Endodermal cell (in vitro differentiated cells): ENCODE results near the gene ACSM5. TPM values are rescaled to one million over a fixed set of nuclear protein-coding genes. Genes with fewer than 3 reads are reported as not detected.

Experiments
- DNase-seq: peaks from one replicate; pipeline ENCODE4 v3.0.0-alpha.2; 2017
- H3K27ac ChIP-seq: 2 replicates; pipeline ENCODE4 v1.5.1; 2013; ENCODE audit warnings: mild to moderate bottlenecking, low read depth, low read length, moderate library complexity
- H3K27me3 ChIP-seq: 2 replicates; pipeline ENCODE4 v1.6.1; 2013; ENCODE audit warnings: mild to moderate bottlenecking, low read length, moderate library complexity; ENCODE audit not compliant: insufficient read depth, control insufficient read depth, poor library complexity, severe bottlenecking
- H3K36me3 ChIP-seq: 2 replicates; pipeline ENCODE4 v1.7.0; 2013; ENCODE audit warnings: mild to moderate bottlenecking, low read length, moderate library complexity; ENCODE audit not compliant: control insufficient read depth, insufficient read depth
- H3K4me1 ChIP-seq: one replicate; pipeline ENCODE4 v1.7.0; 2013; ENCODE audit warnings: low read length; ENCODE audit not compliant: control insufficient read depth, insufficient read depth
- H3K4me3 ChIP-seq: 2 replicates; pipeline ENCODE4 v1.5.1; 2013; ENCODE audit warnings: mild to moderate bottlenecking, low read length, moderate library complexity
- H3K9ac ChIP-seq: 2 replicates; pipeline ENCODE4 v1.6.1; 2013; ENCODE audit warnings: mild to moderate bottlenecking, low read length, moderate library complexity; ENCODE audit not compliant: poor library complexity, severe bottlenecking; ENCODE audit errors: extremely low read depth
- H3K9me3 ChIP-seq: 2 replicates; pipeline ENCODE4 v1.6.1; 2013; ENCODE audit warnings: mild to moderate bottlenecking, low read length, moderate library complexity; ENCODE audit not compliant: control insufficient read depth
- H3K27ac Mint-ChIP-seq: 2 replicates; pipeline ENCODE4 v1.8.0; 2020; ENCODE audit warnings: mixed read lengths
- H3K27me3 Mint-ChIP-seq: 2 replicates; pipeline ENCODE4 v1.8.0; 2021; ENCODE audit warnings: mild to moderate bottlenecking, mixed read lengths; ENCODE audit not compliant: insufficient read depth
- H3K36me3 Mint-ChIP-seq: 2 replicates; pipeline ENCODE4 v1.8.0; 2020; ENCODE audit warnings: low read depth, mixed read lengths
- H3K4me1 Mint-ChIP-seq: 2 replicates; pipeline ENCODE4 v1.8.0; 2020; ENCODE audit warnings: mixed read lengths
- H3K4me3 Mint-ChIP-seq: 2 replicates; pipeline ENCODE4 v1.8.0; 2020; ENCODE audit warnings: mild to moderate bottlenecking, moderate library complexity, mixed read lengths
- H3K9me3 Mint-ChIP-seq: 2 replicates; pipeline ENCODE4 v1.8.0; 2020; ENCODE audit warnings: mild to moderate bottlenecking, mixed read lengths
- CTCF ChIP-seq: fragments of 200-600 bp; sonication (generic); conservative IDR thresholded peaks from 2 replicates; pipeline ENCODE4 v1.5.0; 2021; ENCODE audit warnings: antibody characterized with exemption, mild to moderate bottlenecking
- WGBS, 2 experiments: methylation state at CpG; one replicate each; pipeline versions ENCODE4 v1.1.5 to v1.1.7; 2013; ENCODE audit warnings: missing lambda C conversion rate in 2 of 2, mixed read lengths in 1 of 2; ENCODE audit not compliant: insufficient coverage in 1 of 2, insufficient read length in 1 of 2; 5-methylcytosine and 5-hydroxymethylcytosine counted together
- total RNA-seq, 2 donors: library from RNA; stranded (reverse); fragmentation: NEBNext Ultra II Directional in 1 of 2; extraction: Animal tissue kit (Norgen Biotek cat#: 25700) in 1 of 2; gene quantifications; 2 replicates in 1 of 2; 3 replicates in 1 of 2; pipeline ENCODE4 v1.2.1, GENCODE V29; 2021

ACSM5 gene
- total RNA-seq, 2 donors from 2014 or later = not detected

DNA sequence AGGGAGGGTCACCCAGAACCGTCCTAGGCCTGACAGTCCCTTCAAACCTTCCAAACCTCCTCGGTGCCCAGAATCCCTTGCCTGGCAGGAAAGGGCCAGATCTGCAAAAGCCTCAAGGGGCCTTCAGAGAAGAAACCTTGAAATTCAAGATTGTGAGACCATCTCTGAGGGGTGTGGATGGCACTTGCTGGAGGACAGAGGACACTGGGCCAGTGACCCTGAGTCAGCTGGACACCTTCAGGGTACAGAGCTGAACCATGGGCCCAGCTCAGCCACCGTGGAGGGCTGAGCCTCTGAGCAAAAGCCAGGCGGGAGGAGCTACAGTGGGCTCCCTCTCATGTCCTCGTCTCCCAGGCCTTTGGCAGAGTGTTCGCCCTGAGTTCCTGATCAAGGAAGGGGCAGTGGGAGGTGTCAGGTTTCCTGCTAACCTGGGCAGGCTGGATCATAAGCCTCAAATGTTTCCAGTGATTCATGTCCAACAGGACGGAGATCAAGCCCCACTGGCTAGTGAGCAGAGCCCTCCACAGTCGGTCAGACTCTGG is 7.8 kb upstream of the ACSM5 start:
- peak; percentile 44 for DNase-seq
- Histone ChIP-seq H3K4me3 (no peak overlapping the region), H3K27me3 (no peaks in the 10 kb centered on the region), H3K9ac (no peak overlapping the region), H3K36me3 (no peaks in the 10 kb centered on the region), H3K9me3 (no peaks in the 10 kb centered on the region), H3K27ac (no peak overlapping the region), H3K4me1 (no peaks in the 10 kb centered on the region)
- no peaks in the 10 kb centered on the region for H3K27me3 Mint-ChIP-seq
- H3K36me3 Mint-ChIP-seq = no peaks in the 10 kb centered on the region
- TF ChIP-seq CTCF = no peak
- H3K27ac Mint-ChIP-seq = no peak overlapping the region
- no peak overlapping the region for H3K4me3 Mint-ChIP-seq
- H3K9me3 Mint-ChIP-seq = no peaks in the 10 kb centered on the region
- no peaks in the 10 kb centered on the region for H3K4me1 Mint-ChIP-seq
- 87 to 100% methylated on average over 2 to 8 of the region's 8 CpGs for WGBS, 2 experiments

DNA sequence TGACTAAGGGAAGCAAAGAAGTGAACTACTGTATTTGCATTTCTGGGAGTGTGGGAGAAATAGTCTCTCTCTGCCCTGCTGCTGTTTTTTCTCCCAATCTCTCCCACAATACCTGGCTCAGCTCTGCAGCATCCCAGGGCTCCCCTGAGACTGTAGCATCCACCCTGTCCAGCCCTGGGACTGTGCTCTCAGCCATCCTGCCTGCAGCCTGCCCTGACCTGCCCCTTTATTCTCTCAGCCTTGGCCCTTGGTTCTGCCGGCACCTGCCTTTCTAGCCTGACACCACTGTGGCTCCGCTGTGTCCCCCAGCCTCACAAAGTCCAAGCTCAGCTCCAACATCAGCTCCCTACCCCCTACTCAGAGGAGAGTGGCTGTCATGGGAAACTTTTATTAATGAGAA is 6.7 kb upstream of the ACSM5 start:
- H3K9me3 ChIP-seq = no peaks in the 10 kb centered on the region
- no peak overlapping the region for H3K27ac ChIP-seq
- Mint-ChIP-seq H3K36me3 (no peaks in the 10 kb centered on the region), H3K27me3 (no peaks in the 10 kb centered on the region), H3K27ac (no peak overlapping the region), H3K4me3 (no peak overlapping the region), H3K4me1 (no peaks in the 10 kb centered on the region), H3K9me3 (no peaks in the 10 kb centered on the region)
- TF ChIP-seq CTCF = no peak
- DNase-seq = no peak
- no peaks in the 10 kb centered on the region for H3K4me1 ChIP-seq
- H3K4me3 ChIP-seq = no peak overlapping the region
- whole genome bisulfite sequencing, 2 experiments = 95% methylated on average over 2 of the region's 2 CpGs; no CpG with 5 or more reads in 1 of the 2 experiments
- no peak overlapping the region for H3K9ac ChIP-seq
- H3K36me3 ChIP-seq = no peaks in the 10 kb centered on the region
- H3K27me3 ChIP-seq = no peaks in the 10 kb centered on the region

- H3K27ac Mint-ChIP-seq = no peak within 1 kb of the TSS
- no peaks in the 10 kb centered on the region for H3K27me3 Mint-ChIP-seq
- no peaks in the 10 kb centered on the region for H3K9me3 ChIP-seq
- H3K36me3 ChIP-seq = no peaks in the 10 kb centered on the region
- H3K4me3 Mint-ChIP-seq = no peak within 1 kb of the TSS
- no peaks in the 10 kb centered on the region for H3K36me3 Mint-ChIP-seq
- 85 to 90% methylated on average over 2 of the region's 2 CpGs for WGBS, 2 experiments
- no peak for DNase-seq
- H3K4me1 Mint-ChIP-seq = peaks cover 5% of the 10 kb centered on the region
- H3K4me1 ChIP-seq = no peaks in the 10 kb centered on the region
- H3K9me3 Mint-ChIP-seq = no peaks in the 10 kb centered on the region
- H3K27me3 ChIP-seq = no peaks in the 10 kb centered on the region
- no peak within 1 kb of the TSS for H3K9ac ChIP-seq
- TF ChIP-seq CTCF = no peak
- H3K4me3 ChIP-seq = no peak within 1 kb of the TSS
- H3K27ac ChIP-seq = no peak within 1 kb of the TSS
These were observed 4.7 kb upstream of the ACSM5 start, which contains the start of gene PDILT for GRCh38 chr16:20404637-20405036. PDILT (minus strand) TSS chr16:20404737; CDS start chr16:20399300, 5,437 bp downstream.
